Breast epithelium (tissue), 3 donors: Measurements from ENCODE around the gene PNMT.

Experiments used
- CTCF ChIP-seq, 3 donors: fragments of 450-650 bp; IDR thresholded peaks; one replicate each; pipeline ENCODE4 v1.5.1; 2016 to 2017; ENCODE audit warnings: antibody characterized with exemption in 3 of 3, mild to moderate bottlenecking in 3 of 3, moderate library complexity in 3 of 3
- POLR2A ChIP-seq: fragments of 450-650 bp; IDR thresholded peaks from one replicate; pipeline ENCODE4 v1.6.1; 2016; ENCODE audit warnings: antibody characterized with exemption, mild to moderate bottlenecking, moderate library complexity

- TF ChIP-seq CTCF (IDR thresholded peaks at IDR 0.05) (no peak), POLR2A (no peak)
Observed at GRCh38 chr17:39628655-39629493, 39.4 kb upstream of the PNMT start.
